ENCODE results near the gene FN1.
A peak's percentile ranks its signal among the peaks of the same experiment; 100 is the strongest.

FN1 gene

DNA sequence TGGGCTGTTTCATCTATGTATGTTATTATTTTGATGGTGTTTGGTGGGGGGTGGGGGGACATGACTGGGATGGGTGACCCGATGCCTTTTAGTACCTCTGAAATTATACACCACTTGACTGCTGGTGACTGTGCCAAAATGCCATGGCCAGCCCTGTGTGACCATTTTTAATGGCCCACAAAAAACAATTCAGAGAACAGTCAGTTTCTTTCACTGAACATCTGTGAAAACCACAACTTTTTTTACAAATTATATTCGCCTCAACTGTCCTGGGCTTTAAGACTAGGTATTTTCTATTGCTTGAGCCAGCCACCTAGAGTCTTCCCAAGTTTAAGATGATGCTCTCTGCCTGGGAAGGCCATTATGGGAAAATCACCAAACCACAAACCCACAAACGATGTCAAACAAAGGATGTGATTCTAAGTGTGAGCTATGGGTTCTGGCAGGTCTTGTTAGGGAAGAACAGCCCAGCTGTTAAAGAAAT lies 33.9 kb downstream of the FN1 start:
- no peaks in the 10 kb centered on the region for H3K79me2 ChIP-seq (ENCODE audit: insufficient read depth, low read length)
- no peak overlapping the region for H3K4me3 ChIP-seq (ENCODE audit: low read depth in 1 of 2, low read length in 2 of 2)
- ATAC-seq (ENCODE audit: insufficient read depth, low read depth) (peak; percentile 74), DNase-seq (peak; percentile 34)
- H3K27ac ChIP-seq (ENCODE audit: low read length) = no peak overlapping the region
- H3K36me3 ChIP-seq (ENCODE audit: insufficient read depth, low read length) = no peaks in the 10 kb centered on the region
- peaks cover 22% of the 10 kb centered on the region for H3K4me1 ChIP-seq (ENCODE audit: insufficient read depth, low read length)
- no peak overlapping the region for H2AFZ ChIP-seq (ENCODE audit: low read depth, low read length)
- no peaks in the 10 kb centered on the region for H3K27me3 ChIP-seq (ENCODE audit: insufficient read depth, low read length, poor library complexity)
- no peaks in the 10 kb centered on the region for H4K20me1 ChIP-seq (ENCODE audit: insufficient read depth, low read length)
- no peak overlapping the region for H3K9ac ChIP-seq (ENCODE audit: low read depth, low read length)
- no peak for TF ChIP-seq EZH2 (IDR thresholded peaks at IDR 0.05; ENCODE audit: borderline replicate concordance, low read depth, low read length, severe bottlenecking)
- TF ChIP-seq, protein P1, sequence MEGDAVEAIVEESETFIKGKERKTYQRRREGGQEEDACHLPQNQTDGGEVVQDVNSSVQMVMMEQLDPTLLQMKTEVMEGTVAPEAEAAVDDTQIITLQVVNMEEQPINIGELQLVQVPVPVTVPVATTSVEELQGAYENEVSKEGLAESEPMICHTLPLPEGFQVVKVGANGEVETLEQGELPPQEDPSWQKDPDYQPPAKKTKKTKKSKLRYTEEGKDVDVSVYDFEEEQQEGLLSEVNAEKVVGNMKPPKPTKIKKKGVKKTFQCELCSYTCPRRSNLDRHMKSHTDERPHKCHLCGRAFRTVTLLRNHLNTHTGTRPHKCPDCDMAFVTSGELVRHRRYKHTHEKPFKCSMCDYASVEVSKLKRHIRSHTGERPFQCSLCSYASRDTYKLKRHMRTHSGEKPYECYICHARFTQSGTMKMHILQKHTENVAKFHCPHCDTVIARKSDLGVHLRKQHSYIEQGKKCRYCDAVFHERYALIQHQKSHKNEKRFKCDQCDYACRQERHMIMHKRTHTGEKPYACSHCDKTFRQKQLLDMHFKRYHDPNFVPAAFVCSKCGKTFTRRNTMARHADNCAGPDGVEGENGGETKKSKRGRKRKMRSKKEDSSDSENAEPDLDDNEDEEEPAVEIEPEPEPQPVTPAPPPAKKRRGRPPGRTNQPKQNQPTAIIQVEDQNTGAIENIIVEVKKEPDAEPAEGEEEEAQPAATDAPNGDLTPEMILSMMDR (IDR thresholded peaks at IDR 0.05; ENCODE audit: borderline replicate concordance, extremely low read depth, low read length, poor library complexity, severe bottlenecking) = no peak
- H3K9me3 ChIP-seq (ENCODE audit: insufficient read depth, low read length, severe bottlenecking) = no peaks in the 10 kb centered on the region
- no peak overlapping the region for H3K4me2 ChIP-seq (ENCODE audit: insufficient read depth, low read length)

DNA sequence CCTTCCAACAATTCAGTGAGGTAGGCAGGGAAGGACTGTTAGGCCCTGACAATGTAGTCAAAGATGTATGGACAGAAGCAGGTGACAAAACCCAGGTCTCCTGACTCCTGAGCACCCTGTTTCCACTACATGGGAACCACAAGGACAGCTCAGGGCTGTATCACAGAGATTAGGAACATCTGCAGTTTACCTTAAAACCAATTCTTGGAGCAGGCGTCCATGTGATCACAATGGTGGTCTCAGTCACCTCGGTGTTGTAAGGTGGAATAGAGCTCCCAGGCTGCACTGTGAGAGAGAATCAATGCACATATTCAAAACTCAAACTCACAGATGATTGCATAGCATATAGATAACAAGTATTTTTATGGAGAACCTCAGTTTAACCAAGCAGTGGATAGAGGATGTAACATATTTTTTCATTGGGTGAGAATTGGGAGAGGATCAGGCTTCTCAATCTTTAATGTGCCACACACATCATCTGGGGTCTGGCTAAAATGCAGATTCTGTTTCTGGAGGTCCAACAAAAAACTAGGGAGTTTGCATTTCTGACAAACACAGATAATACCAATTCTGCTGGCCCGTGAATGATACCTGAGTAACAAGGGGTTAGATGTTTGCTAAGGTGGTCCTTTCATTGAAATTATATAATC lies 36.7 kb downstream of the FN1 start:
- H3K4me3 ChIP-seq (ENCODE audit: low read depth in 1 of 2, low read length in 2 of 2) = no peak overlapping the region
- H3K4me1 ChIP-seq (ENCODE audit: insufficient read depth, low read length) = peaks cover 22% of the 10 kb centered on the region
- ATAC-seq (ENCODE audit: insufficient read depth, low read depth) = no peak
- no peaks in the 10 kb centered on the region for H3K9me3 ChIP-seq (ENCODE audit: insufficient read depth, low read length, severe bottlenecking)
- H3K9ac ChIP-seq (ENCODE audit: low read depth, low read length) = no peak overlapping the region
- H3K27ac ChIP-seq (ENCODE audit: low read length) = no peak overlapping the region
- TF ChIP-seq EZH2 (IDR thresholded peaks at IDR 0.05; ENCODE audit: borderline replicate concordance, low read depth, low read length, severe bottlenecking) = no peak
- TF ChIP-seq, protein P1 (IDR thresholded peaks at IDR 0.05; ENCODE audit: borderline replicate concordance, extremely low read depth, low read length, poor library complexity, severe bottlenecking) = no peak
- no peaks in the 10 kb centered on the region for H3K79me2 ChIP-seq (ENCODE audit: insufficient read depth, low read length)
- H3K36me3 ChIP-seq (ENCODE audit: insufficient read depth, low read length) = no peaks in the 10 kb centered on the region
- H4K20me1 ChIP-seq (ENCODE audit: insufficient read depth, low read length) = no peaks in the 10 kb centered on the region
- no peaks in the 10 kb centered on the region for H3K27me3 ChIP-seq (ENCODE audit: insufficient read depth, low read length, poor library complexity)
- H3K4me2 ChIP-seq (ENCODE audit: insufficient read depth, low read length) = no peak overlapping the region
- DNase-seq = no peak
- no peak overlapping the region for H2AFZ ChIP-seq (ENCODE audit: low read depth, low read length)

DNA sequence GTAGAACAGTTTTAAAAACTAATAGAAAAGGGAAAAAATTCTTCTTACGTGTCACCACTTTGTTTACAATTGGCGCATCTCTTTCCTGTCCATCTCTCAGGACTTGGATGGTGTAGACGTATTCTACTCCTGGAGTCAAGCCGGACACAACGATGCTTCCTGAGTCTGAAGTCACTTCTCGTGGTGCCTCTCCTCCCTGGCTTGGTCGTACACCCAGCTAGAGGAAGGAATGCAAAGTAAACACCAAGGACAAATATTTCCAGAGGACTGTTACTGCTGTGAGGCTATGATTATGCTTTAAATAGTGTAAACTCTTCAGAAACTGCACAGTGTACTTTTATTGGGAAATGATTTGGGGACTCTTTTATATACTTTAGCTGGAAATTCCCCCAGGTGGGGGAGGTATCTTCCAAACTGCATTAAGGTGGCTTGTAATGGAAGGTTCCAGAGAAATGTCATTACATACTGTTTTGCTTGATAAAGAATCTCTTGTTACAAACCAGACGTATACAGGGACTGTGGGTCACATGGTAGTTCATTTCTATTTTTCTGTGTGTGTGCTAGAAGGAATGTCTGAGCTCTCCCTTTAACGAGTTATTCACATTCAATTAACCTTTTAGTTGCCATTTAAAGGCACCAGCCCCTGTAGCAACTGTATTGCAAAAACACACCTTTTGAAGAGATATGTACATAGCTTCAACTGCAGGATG lies 38.1 kb downstream of the FN1 start:
- H3K4me1 ChIP-seq (ENCODE audit: insufficient read depth, low read length) = peaks cover 16% of the 10 kb centered on the region
- TF ChIP-seq EZH2 (IDR thresholded peaks at IDR 0.05; ENCODE audit: borderline replicate concordance, low read depth, low read length, severe bottlenecking) = no peak
- TF ChIP-seq, protein P1 (IDR thresholded peaks at IDR 0.05; ENCODE audit: borderline replicate concordance, extremely low read depth, low read length, poor library complexity, severe bottlenecking) = no peak
- H3K4me3 ChIP-seq (ENCODE audit: low read depth in 1 of 2, low read length in 2 of 2) = no peak overlapping the region
- DNase-seq = no peak
- no peak overlapping the region for H3K4me2 ChIP-seq (ENCODE audit: insufficient read depth, low read length)
- H3K9ac ChIP-seq (ENCODE audit: low read depth, low read length) = no peak overlapping the region
- no peaks in the 10 kb centered on the region for H4K20me1 ChIP-seq (ENCODE audit: insufficient read depth, low read length)
- ATAC-seq (ENCODE audit: insufficient read depth, low read depth) = no peak
- no peaks in the 10 kb centered on the region for H3K9me3 ChIP-seq (ENCODE audit: insufficient read depth, low read length, severe bottlenecking)
- H2AFZ ChIP-seq (ENCODE audit: low read depth, low read length) = no peak overlapping the region
- H3K36me3 ChIP-seq (ENCODE audit: insufficient read depth, low read length) = no peaks in the 10 kb centered on the region
- H3K27ac ChIP-seq (ENCODE audit: low read length) = no peak overlapping the region
- no peaks in the 10 kb centered on the region for H3K27me3 ChIP-seq (ENCODE audit: insufficient read depth, low read length, poor library complexity)
- no peaks in the 10 kb centered on the region for H3K79me2 ChIP-seq (ENCODE audit: insufficient read depth, low read length)
